T-helper 2 cell treated with Interferon-gamma antibody and Interleukin-4, amounts not matched to agents 5 μg/mL and 100 μg/mL, for 36 hours (primary cell): ENCODE data around the gene CSNK1A1.
"Not testable (repeated sequence)": the region's sequence is repeated elsewhere in the genome, so short reads cannot be mapped to it uniquely, and the experiment has no call there.

Experiments
- DNase-seq: peaks from one replicate; pipeline ENCODE4 v3.0.0; 2021; ENCODE audit warnings: low spot score
- H3K27ac Mint-ChIP-seq: one replicate; pipeline ENCODE4 v1.8.0; 2021; ENCODE audit warnings: mild to moderate bottlenecking, mixed read lengths
- H3K27me3 Mint-ChIP-seq: one replicate; pipeline ENCODE4 v1.8.0; 2021; ENCODE audit warnings: low read depth, mixed read lengths
- H3K36me3 Mint-ChIP-seq: one replicate; pipeline ENCODE4 v1.8.0; 2021; ENCODE audit warnings: low read depth, mixed read lengths
- H3K4me1 Mint-ChIP-seq: one replicate; pipeline ENCODE4 v1.8.0; 2021; ENCODE audit warnings: low read depth, mixed read lengths
- H3K4me3 Mint-ChIP-seq: one replicate; pipeline ENCODE4 v1.8.0; 2022; ENCODE audit warnings: mild to moderate bottlenecking, moderate library complexity, mixed read lengths
- H3K9me3 Mint-ChIP-seq: one replicate; pipeline ENCODE4 v1.8.0; 2021; ENCODE audit warnings: mixed read lengths

The CSNK1A1 gene

GRCh38 chr5:149445739-149446369, 105.4 kb downstream of the CSNK1A1 start:
- Mint-ChIP-seq H3K4me3 (no peak overlapping the region), H3K36me3 (no peaks in the 10 kb centered on the region), H3K4me1 (peaks cover 2% of the 10 kb centered on the region), H3K27me3 (no peaks in the 10 kb centered on the region), H3K9me3 (no peaks in the 10 kb centered on the region), H3K27ac (no peak overlapping the region)
- no peak for DNase-seq

GRCh38 chr5:149445343-149445738, 105.9 kb downstream of the CSNK1A1 start:
- DNase-seq: no peak
- no peaks in the 10 kb centered on the region for H3K27me3 Mint-ChIP-seq
- H3K27ac Mint-ChIP-seq: no peak overlapping the region
- peaks cover 3% of the 10 kb centered on the region for H3K4me1 Mint-ChIP-seq
- no peaks in the 10 kb centered on the region for H3K36me3 Mint-ChIP-seq
- H3K9me3 Mint-ChIP-seq: no peaks in the 10 kb centered on the region
- H3K4me3 Mint-ChIP-seq: no peak overlapping the region

GRCh38 chr5:149444430-149444829, 106.8 kb downstream of the CSNK1A1 start:
- H3K4me3 Mint-ChIP-seq, H3K36me3 Mint-ChIP-seq, H3K27ac Mint-ChIP-seq, DNase-seq, H3K9me3 Mint-ChIP-seq, H3K27me3 Mint-ChIP-seq: not testable (repeated sequence)
- peaks cover 11% of the 10 kb centered on the region for H3K4me1 Mint-ChIP-seq

- H3K27ac Mint-ChIP-seq: no peak overlapping the region
- DNase-seq: no peak
These were observed 108.0 kb downstream of the CSNK1A1 start for GRCh38 chr5:149443210-149443609.

GRCh38 chr5:149442563-149443182, 108.6 kb downstream of the CSNK1A1 start:
- no peaks in the 10 kb centered on the region for H3K9me3 Mint-ChIP-seq
- H3K27me3 Mint-ChIP-seq: no peaks in the 10 kb centered on the region
- no peaks in the 10 kb centered on the region for H3K36me3 Mint-ChIP-seq
- no peak overlapping the region for H3K27ac Mint-ChIP-seq
- DNase-seq: peak; percentile 65
- H3K4me1 Mint-ChIP-seq: peaks cover 16% of the 10 kb centered on the region
- H3K4me3 Mint-ChIP-seq: no peak overlapping the region

More at GRCh38 chr5:149443210-149443609, 108.0 kb downstream of the CSNK1A1 start:
- Mint-ChIP-seq H3K27me3 (no peaks in the 10 kb centered on the region), H3K4me3 (no peak overlapping the region), H3K4me1 (peaks cover 13% of the 10 kb centered on the region), H3K9me3 (no peaks in the 10 kb centered on the region), H3K36me3 (no peaks in the 10 kb centered on the region)
